KMS-11 (cell line): ENCODE data around the gene FGF11.
"Not testable (repeated sequence)": the region's sequence is repeated elsewhere in the genome, so short reads cannot be mapped to it uniquely, and the experiment has no call there.

Source experiments
- H2AFZ ChIP-seq: fragments of 200-600 bp; sonication (generic); 2 replicates; pipeline ENCODE4 v1.6.1; 2016; ENCODE audit warnings: antibody characterized with exemption, mixed run types, low read depth
- H3K27ac ChIP-seq: fragments of 200-600 bp; sonication (generic); 2 replicates; pipeline ENCODE4 v1.6.1; 2016; ENCODE audit warnings: mild to moderate bottlenecking, mixed run types
- H3K27me3 ChIP-seq: fragments of 200-600 bp; sonication (generic); 2 replicates; pipeline ENCODE4 v1.6.1; 2017; ENCODE audit warnings: mild to moderate bottlenecking, low read depth, mixed run types, moderate library complexity; ENCODE audit not compliant: insufficient read depth
- H3K36me3 ChIP-seq: fragments of 200-600 bp; sonication (generic); 2 replicates; pipeline ENCODE4 v1.6.1; 2017; ENCODE audit warnings: mild to moderate bottlenecking, mixed run types; ENCODE audit not compliant: insufficient read depth
- H3K4me1 ChIP-seq: fragments of 200-600 bp; sonication (generic); 2 replicates; pipeline ENCODE4 v1.6.1; 2016; ENCODE audit warnings: mild to moderate bottlenecking, low read depth, mixed run types; ENCODE audit not compliant: poor library complexity, severe bottlenecking
- H3K4me2 ChIP-seq: fragments of 200-600 bp; sonication (generic); 2 replicates; pipeline ENCODE4 v1.7.0; 2016; ENCODE audit warnings: mild to moderate bottlenecking, mixed run types
- H3K4me3 ChIP-seq: fragments of 200-600 bp; sonication (generic); IDR thresholded peaks from 2 replicates; pipeline ENCODE4 v1.6.1; 2017; ENCODE audit warnings: low read depth, low read length, mixed read lengths; ENCODE audit not compliant: insufficient read depth
- H3K79me2 ChIP-seq: fragments of 200-600 bp; sonication (generic); 2 replicates; pipeline ENCODE4 v1.6.1; 2016; ENCODE audit warnings: low read depth, mixed run types; ENCODE audit not compliant: insufficient read depth
- H3K9ac ChIP-seq: fragments of 200-600 bp; sonication (generic); 2 replicates; pipeline ENCODE4 v1.6.1; 2016; ENCODE audit warnings: mild to moderate bottlenecking, mixed run types
- H4K20me1 ChIP-seq: fragments of 200-600 bp; sonication (generic); 2 replicates; pipeline ENCODE4 v1.6.1; 2016; ENCODE audit warnings: mild to moderate bottlenecking, mixed run types; ENCODE audit not compliant: insufficient read depth
- CTCF ChIP-seq: fragments of 200-600 bp; sonication (generic); conservative IDR thresholded peaks from 2 replicates; pipeline ENCODE4 v1.6.1; 2017; ENCODE audit warnings: low read depth, mild to moderate bottlenecking, antibody characterized with exemption, low read length, moderate library complexity, mixed read lengths

Gene FGF11

GRCh38 chr17:7468290-7468689 is 29.0 kb downstream of the FGF11 start:
- no peak overlapping the region for H3K9ac ChIP-seq
- no peak overlapping the region for H3K27ac ChIP-seq
- no peaks in the 10 kb centered on the region for H3K4me1 ChIP-seq
- no peaks in the 10 kb centered on the region for H3K27me3 ChIP-seq
- H3K4me3 ChIP-seq = no peak overlapping the region
- no peaks in the 10 kb centered on the region for H3K36me3 ChIP-seq
- TF ChIP-seq CTCF = no peak
- H4K20me1 ChIP-seq = no peaks in the 10 kb centered on the region
- no peak overlapping the region for H3K4me2 ChIP-seq
- H3K79me2 ChIP-seq = no peaks in the 10 kb centered on the region
- H2AFZ ChIP-seq = no peak overlapping the region

GRCh38 chr17:7468804-7469389 is 29.6 kb downstream of the FGF11 start:
- H3K4me3 ChIP-seq = no peak overlapping the region
- no peaks in the 10 kb centered on the region for H3K36me3 ChIP-seq
- no peaks in the 10 kb centered on the region for H3K27me3 ChIP-seq
- H3K79me2 ChIP-seq = no peaks in the 10 kb centered on the region
- H3K4me2 ChIP-seq = no peak overlapping the region
- H3K9ac ChIP-seq = no peak overlapping the region
- H3K4me1 ChIP-seq = no peaks in the 10 kb centered on the region
- H3K27ac ChIP-seq = no peak overlapping the region
- TF ChIP-seq CTCF = no peak
- H4K20me1 ChIP-seq = no peaks in the 10 kb centered on the region
- no peak overlapping the region for H2AFZ ChIP-seq

GRCh38 chr17:7469843-7470242 is 30.5 kb downstream of the FGF11 start:
- H3K36me3 ChIP-seq, H3K27me3 ChIP-seq, H3K27ac ChIP-seq, H3K4me3 ChIP-seq, H2AFZ ChIP-seq, H4K20me1 ChIP-seq, H3K79me2 ChIP-seq, H3K9ac ChIP-seq, H3K4me1 ChIP-seq, H3K4me2 ChIP-seq: not testable (repeated sequence)

GRCh38 chr17:7470457-7470973 is 31.2 kb downstream of the FGF11 start:
- H3K4me1 ChIP-seq, H3K36me3 ChIP-seq, H3K9ac ChIP-seq, H2AFZ ChIP-seq, H3K4me3 ChIP-seq, H4K20me1 ChIP-seq, H3K4me2 ChIP-seq, H3K79me2 ChIP-seq, H3K27me3 ChIP-seq, H3K27ac ChIP-seq: not testable (repeated sequence)

GRCh38 chr17:7471729-7472128 is 32.4 kb downstream of the FGF11 start:
- Histone ChIP-seq H3K79me2 (no peaks in the 10 kb centered on the region), H3K36me3 (no peaks in the 10 kb centered on the region), H4K20me1 (no peaks in the 10 kb centered on the region), H3K4me3 (no peak overlapping the region), H3K27me3 (no peaks in the 10 kb centered on the region), H3K4me2 (no peak overlapping the region), H3K9ac (no peak overlapping the region), H3K27ac (no peak overlapping the region), H3K4me1 (no peaks in the 10 kb centered on the region), H2AFZ (no peak overlapping the region)
- no peak for TF ChIP-seq CTCF

GRCh38 chr17:7474767-7475166 is 35.5 kb downstream of the FGF11 start:
- not testable (repeated sequence) for H3K27me3 ChIP-seq, H3K36me3 ChIP-seq, H3K4me2 ChIP-seq, H3K4me3 ChIP-seq, H3K27ac ChIP-seq, H3K4me1 ChIP-seq, H3K9ac ChIP-seq, H3K79me2 ChIP-seq, H2AFZ ChIP-seq, H4K20me1 ChIP-seq
